ENCODE measurements around the gene GDI1.

GRCh38 chrX:154448484-154448883 lies 11.5 kb downstream of the GDI1 start:
- no peak for TF ChIP-seq POLR2AphosphoS5 (IDR thresholded peaks at IDR 0.05)
- TF ChIP-seq, protein P1, sequence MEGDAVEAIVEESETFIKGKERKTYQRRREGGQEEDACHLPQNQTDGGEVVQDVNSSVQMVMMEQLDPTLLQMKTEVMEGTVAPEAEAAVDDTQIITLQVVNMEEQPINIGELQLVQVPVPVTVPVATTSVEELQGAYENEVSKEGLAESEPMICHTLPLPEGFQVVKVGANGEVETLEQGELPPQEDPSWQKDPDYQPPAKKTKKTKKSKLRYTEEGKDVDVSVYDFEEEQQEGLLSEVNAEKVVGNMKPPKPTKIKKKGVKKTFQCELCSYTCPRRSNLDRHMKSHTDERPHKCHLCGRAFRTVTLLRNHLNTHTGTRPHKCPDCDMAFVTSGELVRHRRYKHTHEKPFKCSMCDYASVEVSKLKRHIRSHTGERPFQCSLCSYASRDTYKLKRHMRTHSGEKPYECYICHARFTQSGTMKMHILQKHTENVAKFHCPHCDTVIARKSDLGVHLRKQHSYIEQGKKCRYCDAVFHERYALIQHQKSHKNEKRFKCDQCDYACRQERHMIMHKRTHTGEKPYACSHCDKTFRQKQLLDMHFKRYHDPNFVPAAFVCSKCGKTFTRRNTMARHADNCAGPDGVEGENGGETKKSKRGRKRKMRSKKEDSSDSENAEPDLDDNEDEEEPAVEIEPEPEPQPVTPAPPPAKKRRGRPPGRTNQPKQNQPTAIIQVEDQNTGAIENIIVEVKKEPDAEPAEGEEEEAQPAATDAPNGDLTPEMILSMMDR (IDR thresholded peaks at IDR 0.05) = no peak

Measured in sigmoid colon (tissue), 4 donors.